HG03354 (cell line): ENCODE measurements around the gene CARMIL1.

Experiments used
- ATAC-seq: cut with Tn5 transposase; IDR thresholded peaks from one replicate; pipeline ENCODE4 v1.9.1; 2021; ENCODE audit warnings: mild to moderate bottlenecking; ENCODE audit not compliant: unreplicated experiment, poor library complexity, severe bottlenecking

The CARMIL1 gene

DNA sequence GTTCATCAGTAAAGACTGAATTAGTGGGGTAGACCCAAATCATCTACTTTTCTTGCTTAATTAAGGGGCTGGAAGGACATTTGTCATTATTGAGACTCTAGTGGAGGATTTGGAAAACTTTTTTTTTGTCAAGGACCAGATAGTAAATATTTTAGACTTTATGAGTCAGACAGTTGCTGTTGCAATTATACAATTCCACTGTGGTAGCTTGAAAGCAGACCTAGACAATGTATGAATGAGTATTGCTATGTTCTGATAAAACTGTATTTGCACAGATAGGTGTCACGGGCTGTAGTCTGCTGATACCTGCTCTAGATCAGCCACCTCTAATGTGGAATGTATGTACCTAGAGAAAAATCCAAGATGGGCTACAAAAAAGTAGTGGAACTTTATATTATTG is 175.0 kb downstream of the CARMIL1 start:
- no peak for ATAC-seq

DNA sequence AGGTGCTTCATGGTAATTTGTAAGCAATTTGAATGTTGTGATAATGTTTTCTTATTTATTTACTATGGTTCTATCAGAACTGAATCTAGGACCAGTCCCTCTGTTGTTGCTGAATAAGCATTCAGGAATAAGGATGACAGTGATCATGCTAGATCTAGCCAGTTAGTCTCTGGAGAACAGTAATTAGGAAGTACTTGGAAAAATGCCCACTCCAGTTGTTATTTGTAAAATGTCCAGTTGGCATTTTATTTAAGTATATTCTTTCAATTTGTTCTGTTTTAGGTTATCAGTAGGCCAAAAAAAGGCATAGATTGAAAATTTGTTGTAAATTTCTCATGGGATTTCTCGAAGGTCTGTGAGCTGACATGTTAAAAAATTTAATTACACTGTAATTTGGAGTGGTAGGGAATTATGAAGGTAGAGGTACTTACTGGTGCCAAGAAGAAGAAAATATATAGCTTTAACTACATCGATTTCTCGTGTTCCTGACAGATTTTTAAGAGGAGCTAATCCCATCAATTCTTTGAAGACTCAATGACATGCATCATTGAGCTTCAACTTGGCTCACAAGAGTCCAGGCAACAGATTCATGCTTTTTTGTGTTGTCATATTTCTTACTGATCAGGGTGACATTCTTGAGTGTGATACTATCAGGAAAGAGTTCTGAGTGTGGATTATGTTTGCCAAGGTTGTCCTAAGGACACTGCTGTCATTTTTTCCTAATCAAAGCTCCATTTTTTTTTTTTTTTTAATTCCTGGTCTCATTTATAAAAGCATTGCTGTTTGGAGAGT is 177.3 kb downstream of the CARMIL1 start:
- no peak for ATAC-seq

DNA sequence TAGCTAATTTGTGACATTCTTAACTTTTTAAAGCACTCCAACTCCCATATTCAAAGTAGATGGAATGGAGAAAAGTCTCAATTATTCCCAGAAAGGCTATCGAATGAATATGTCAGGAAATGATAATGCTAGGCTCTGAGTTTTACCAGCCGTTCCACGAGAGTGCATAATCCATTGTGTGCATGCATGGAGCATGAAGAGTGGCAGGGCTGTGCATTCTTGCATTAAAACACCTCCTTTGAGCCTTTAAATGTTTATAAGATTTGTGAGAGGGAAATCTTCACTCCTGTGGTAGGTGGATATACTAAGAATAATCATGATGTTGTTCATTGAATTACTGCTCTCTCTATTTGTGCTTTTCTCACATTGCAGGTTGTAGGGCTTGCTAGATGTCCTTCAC is 178.3 kb downstream of the CARMIL1 start:
- no peak for ATAC-seq

DNA sequence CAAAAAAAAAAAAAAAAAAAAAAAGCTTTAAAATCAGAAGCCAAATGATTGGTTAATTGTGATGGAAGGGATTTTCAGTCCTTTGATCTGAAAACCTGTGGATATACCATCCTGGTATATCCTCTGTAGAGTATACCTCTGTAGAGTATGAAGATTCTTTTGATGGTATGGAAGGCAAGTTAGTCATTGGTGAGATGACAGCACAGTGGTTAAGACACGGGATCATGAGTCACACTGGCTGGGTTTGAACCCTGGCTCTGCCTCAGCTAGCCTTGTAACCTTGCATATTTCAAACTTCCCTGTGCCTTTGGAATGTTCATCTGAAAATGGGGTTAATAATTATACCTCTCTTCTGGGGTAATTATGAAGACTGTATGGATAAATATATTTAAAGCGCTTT is 179.3 kb downstream of the CARMIL1 start:
- ATAC-seq: no peak

DNA sequence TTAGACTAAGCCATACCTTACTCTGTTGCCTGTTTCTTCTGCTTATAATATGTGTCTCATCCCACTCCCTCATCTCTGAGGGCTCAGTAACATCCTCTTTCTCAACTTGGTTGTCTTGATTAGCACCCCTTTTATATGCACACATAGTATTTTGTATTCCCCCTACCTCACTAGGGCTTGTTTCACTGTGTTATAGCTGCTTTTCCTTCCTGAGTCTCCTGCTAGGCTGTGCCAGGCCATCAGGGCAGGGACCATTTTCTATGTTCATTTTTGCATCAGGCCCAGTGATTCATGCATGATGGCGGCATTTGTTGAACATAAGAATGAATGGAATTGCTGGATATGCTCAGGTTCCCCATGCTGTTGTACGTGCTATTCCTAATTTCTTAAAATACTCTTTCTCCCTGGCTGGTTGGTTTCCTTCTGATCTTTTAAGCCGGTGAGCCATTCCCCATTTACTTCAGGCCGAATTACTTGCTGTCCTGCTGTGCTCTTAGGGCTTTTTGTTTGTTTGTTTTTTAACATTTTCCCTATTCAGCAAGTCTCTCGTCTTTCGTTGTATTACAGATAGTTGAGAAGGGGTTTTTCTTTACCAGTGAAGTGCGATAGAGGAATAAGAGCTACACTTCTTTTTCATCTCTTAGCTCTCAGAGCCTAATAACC is 183.2 kb downstream of the CARMIL1 start:
- no peak for ATAC-seq

DNA sequence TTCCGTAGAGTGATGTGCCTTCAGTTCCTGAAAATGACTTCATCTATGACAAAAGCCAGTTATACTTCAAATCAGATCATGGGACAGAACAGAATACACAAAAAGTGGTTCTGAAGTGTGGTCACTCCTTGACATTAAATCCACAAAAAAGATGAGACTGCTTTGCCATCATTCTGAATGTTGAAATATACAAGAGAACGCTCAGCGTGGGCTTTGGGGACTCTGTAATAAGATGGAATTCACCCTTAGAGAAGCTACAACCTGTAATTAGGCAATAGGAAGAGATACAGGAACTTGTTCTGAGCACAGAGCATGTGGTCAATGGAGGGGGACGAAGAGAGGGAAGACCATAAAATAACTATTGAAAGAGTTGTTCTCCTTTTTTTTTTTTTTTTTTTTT is 184.3 kb downstream of the CARMIL1 start:
- no peak for ATAC-seq

DNA sequence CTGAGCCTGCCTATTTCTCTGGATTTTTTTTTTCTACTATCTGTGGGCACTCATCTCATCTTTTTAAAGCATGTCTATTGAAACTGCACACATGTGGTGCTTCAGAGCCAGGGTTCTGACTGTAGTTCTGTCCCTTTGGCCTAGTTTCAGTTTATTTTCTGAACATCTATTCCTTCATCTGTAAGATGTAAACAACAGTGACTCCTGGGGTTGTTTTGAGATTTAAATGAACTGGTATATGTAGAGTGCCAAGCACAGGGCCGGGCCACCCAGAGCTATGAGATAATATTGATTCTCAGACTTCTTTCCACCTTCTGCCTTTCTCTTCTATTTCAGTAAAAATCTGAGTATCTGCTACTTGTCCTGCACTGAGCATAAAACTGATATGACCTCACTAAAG is 185.1 kb downstream of the CARMIL1 start:
- no peak for ATAC-seq

DNA sequence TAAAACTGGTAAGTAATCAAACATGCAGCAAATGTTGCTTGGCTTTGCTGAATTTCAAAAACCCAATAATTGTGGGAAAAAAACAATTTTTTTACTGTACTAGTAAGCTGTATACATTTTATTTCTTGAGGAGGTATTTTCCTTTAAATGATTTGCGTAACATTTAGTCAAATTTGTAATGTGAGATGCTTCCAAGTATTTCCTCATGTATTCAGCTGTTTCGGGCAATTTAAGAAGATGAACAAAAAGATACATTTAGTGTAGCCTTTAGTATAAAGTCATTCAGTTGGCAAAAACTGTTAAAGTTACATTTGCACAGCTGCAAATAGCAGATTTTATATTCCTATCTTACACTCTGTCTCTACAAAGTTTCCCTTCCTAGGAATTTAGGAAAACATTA is 186.8 kb downstream of the CARMIL1 start:
- no peak for ATAC-seq

DNA sequence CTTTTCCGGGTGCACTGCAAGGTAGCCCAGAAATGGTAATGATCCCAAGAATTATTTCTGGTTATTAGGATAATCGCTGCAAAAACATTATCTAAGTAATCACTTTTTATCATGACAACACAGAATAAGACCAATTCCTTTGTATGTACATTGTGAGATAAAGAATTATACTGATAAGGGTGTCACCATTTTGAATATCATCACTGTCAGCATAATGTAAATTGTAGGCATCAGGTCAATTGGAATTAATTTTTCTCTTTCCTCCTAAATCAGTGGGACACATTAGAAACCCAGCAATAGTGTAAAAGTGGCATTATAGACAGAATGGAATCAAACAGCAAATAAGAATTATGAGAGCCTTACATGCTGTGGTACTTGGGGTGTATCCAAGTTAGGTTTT is 189.7 kb downstream of the CARMIL1 start:
- ATAC-seq: no peak

DNA sequence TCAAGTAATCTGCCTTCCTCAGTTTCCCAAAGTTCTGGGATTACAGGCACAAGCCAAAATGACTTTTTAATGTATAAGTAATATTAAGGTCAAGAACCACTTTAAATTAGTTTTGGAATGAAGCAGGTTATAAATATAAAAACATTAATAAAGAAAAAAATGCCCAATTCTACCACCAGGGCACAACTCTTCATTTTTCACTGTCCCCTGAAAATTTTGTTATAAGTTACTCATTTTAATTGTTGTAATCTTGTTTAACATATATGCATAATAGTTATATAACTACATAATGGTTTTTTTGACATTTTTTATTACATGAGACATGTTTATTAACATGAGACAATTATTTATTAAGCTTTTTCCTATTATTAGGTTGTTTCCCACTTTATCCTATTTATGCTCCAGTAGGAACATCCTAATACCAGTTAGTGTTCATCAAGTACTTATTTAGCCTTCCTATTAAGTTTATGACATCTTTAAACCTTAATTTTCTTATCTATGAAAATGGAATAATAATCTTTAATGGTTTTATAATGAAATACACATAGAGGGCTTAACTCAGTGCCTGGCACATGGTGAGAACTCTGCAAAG is 190.7 kb downstream of the CARMIL1 start:
- no peak for ATAC-seq

DNA sequence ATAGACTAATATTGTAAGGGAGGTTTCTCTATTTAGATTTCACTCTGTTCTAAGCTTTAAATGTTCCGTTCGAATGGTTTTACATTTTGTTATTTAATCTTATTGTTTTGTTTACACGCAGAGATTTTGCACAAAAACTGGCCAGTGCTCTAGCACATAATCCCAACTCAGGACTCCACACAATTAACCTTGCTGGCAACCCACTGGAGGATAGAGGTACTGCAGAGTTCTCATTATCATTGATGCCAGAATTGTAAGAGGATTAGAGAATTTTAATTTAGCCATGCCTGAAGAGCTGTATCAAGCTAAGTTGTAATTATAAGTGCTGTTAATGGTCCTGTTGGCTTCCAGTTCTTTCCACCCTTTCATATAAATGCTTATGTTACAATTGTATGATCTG is 193.1 kb downstream of the CARMIL1 start:
- no peak for ATAC-seq

DNA sequence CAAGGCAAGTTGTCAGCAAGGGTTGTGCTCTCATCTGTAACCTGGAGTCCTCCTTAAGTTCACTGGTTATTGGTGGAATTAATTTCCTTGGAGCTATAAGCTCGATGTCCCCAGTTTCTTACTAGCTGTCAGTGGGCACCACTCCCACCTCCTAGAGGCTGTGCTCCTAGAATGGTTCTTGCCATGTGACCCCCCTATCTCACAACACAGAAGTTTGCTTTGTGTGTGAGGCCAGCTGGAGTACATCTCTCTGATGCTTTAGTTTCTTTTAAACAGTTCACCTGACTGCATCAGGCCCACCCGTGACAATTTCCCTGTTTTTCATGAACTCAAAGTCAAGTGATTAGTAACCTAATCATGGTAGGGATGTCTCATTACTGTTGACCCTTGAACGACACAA is 193.7 kb downstream of the CARMIL1 start:
- no peak for ATAC-seq

DNA sequence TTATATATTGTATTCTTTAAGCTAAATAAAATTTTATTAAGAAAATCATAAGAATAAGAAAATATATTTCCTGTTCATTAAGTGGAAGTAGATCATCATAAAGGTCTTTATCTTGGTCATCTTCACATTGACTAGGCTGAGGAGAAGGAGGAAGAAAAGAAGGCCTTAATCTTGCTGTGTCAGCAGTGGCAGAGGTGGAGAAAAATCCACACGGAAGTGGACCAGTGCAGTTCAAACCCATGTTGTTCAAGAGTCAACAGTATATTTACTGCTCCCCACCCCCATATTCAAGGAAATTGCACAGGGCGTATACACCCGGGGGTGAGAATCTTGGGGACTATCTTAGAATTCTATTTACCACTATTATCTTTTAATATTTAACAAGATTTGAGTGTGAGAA is 194.3 kb downstream of the CARMIL1 start:
- ATAC-seq: no peak

DNA sequence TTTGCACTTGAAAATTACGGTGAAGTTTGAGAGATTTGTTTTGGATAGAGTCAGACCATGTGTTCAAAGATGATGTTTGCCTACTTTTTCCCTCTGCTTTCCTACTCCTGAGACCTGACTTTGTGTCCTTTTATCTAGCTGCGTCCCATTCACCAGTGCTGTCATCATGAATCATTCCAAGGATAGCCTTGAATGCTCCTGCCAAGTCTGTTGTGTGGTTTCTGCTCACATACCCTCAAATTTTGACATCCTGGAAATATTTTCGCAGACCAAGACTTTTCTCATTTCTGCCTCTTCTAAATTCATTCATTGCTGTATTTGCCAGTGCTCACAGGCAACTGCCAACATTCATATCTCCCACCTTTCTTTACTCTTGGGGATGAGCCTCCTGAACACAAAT is 197.0 kb downstream of the CARMIL1 start:
- no peak for ATAC-seq

DNA sequence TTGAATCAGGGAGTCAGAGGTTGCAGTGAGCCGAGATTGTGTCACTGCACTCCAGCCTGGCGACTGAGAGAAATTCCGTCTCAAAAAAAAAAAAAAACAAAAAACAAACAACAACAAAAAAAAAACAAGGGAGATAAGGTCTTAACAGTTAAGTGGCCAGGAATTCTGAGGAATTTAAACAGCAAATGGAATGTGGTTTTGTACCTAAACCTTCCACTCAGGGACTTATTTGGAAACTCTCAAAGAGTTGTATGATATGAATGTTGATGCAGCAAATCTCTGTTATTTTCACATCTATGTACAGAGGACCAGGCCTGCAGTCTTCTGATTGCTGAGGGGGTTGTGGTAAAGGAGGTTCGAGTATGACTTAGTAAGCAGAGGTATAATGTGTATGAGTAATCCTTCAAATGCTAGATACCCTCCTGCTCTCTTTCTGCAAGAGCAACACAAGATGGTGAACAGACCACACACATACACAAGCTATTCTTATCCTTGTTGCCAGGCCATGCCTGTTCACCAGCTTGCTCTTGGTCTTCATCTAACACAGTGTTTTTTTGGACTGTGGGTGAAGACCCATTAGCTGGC is 197.9 kb downstream of the CARMIL1 start:
- ATAC-seq: no peak

DNA sequence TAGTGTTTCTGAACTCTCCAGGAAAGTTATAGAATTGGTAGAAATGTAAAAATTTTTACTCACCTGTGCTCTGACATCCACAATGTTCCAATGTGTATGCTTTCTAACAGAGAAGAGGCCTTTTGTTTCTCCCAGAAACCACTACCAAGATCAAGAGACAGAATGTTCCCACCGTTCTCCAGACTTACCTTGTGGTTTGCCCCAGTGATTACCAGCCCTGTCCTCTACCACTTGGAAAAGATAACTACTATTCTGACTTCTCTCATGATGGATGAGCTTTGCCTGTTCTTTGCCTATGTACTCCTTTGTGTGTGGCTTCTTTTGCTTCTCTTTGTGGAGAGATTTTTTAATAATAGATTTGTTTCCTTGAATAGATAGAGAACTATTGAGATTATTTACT is 199.8 kb downstream of the CARMIL1 start:
- ATAC-seq: no peak

DNA sequence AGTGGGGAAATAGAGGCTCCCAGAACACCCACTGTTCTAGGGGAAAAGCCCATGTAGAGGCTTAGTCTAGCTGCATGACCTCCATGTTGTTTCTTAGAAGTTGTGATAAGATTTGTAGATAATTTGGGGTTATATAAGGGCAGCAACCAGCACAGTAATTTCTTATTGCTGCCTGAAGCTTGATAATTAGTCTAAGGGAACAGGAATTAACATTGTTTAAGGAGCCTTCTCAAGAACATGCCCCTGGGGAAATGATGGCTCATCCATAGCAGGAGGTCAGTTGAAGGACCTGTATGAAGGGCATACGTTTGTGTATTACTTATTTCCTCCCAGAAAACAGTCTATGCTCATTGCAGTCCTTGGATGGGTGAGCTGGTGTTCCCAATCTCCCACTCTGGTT is 202.1 kb downstream of the CARMIL1 start:
- no peak for ATAC-seq

DNA sequence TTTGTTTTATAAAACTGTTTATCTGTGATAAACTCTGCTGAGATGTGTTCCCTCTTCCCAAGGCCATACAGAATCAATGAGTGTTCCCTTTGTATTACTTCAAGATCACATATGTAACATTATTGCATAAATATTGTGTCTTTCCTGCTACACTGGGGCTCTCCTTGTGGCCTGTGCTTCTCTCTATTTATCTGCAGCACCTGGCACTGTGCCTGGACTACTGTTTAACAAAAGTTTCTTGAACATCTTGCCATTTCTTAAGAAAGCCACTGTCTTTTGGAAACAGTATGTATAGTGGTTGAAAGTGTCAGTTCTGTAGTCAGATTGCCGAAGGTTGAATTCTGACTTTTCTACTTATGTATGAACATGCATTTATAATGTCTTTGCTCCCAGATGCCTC is 203.8 kb downstream of the CARMIL1 start:
- ATAC-seq: no peak

DNA sequence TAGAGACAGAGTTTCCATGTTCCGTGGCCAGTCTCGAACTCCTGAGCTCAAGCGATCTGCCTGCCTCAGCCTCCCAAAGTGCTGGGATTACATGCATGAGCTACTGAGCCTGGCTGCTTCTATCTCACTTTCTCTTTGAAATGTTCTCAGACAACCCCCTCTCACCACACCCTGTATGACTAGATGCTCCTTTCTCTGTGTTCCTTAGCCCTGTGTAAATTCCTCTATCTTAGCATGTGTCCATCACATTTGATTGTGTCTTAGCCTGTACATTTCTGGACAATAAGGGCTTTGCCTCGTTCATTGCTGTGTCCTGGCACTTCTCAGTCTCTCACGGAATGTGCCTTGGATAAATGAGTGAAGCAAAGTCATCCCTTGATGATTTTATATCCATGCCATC is 204.8 kb downstream of the CARMIL1 start:
- ATAC-seq: no peak

DNA sequence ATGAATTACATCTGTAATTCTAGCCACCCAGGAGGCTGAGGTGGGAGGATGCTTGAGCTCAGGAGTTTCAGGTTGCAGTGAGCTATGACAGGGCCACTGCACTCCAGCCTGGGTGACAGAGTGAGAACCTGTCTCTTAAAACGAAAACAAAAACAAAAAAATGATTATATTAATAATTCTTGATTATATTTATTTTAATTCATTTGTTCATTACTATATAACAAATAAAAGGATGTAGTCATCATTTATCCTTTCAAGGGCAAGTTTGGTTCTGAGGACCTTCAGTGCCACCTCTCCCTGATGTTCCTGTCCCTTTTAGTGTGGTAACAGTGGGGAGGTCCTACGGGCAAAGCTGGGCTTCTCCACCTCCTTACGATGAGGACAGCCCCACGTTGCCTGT is 205.7 kb downstream of the CARMIL1 start:
- no peak for ATAC-seq
